ENCODE data around the gene LRRIQ4. TPM values are rescaled to one million over a fixed set of nuclear protein-coding genes. Genes with fewer than 3 reads are reported as not detected.

The LRRIQ4 gene
- total RNA-seq (not detected), polyA plus RNA-seq (not detected)
- long read RNA-seq, donor 1: 0 reads
- long read RNA-seq, donor 2: 0 reads
- long read RNA-seq, donor 3: 0 reads

GRCh38 chr3:169812332-169813235 is at the start of gene LRRIQ4, which contains the start of gene LRRC34:
TSS of gene LRRIQ4 (plus strand) at chr3:169812870. CDS start at chr3:169821922, 9,052 bp downstream.
TSS of gene LRRC34 (minus strand) at chr3:169812904. CDS start at chr3:169812548, 356 bp downstream.
- Histone ChIP-seq H3K4me1 (peaks cover 0 to 26% (median 7%) of the 10 kb centered on the region in 12 donors), H3K36me3 (no peaks in the 10 kb centered on the region), H3K4me3 (peak within 1 kb of the TSS; percentile 47 to 78 (median 66)), H3K9me3 (peaks cover 0 to 14% (median 0%) of the 10 kb centered on the region in 12 donors), H3K27me3 (no peaks in the 10 kb centered on the region), H3K27ac (peak within 1 kb of the TSS; percentile 39 to 86 (median 60))
- ATAC-seq (peak; percentile 70 to 95 (median 94)), DNase-seq (peak; percentile 58 to 87 (median 82))
- intact Hi-C loops (cut with DNase I): no loop called here
- TF ChIP-seq POLR2A (IDR thresholded peaks at IDR 0.05) (no peak), CTCF (IDR thresholded peaks at IDR 0.05) (no peak)
- 8 to 20% (median 11%) methylated on average over 24 to 56 of the region's 56 CpGs for WGBS, 4 donors

- peak overlapping the region; percentile 95 to 100 (median 98) for H3K27ac ChIP-seq
- H3K4me3 ChIP-seq: peak overlapping the region; percentile 72 to 95 (median 84)
Observed at GRCh38 chr3:169764312-169764881, 48.3 kb upstream of the LRRIQ4 start.

DNA sequence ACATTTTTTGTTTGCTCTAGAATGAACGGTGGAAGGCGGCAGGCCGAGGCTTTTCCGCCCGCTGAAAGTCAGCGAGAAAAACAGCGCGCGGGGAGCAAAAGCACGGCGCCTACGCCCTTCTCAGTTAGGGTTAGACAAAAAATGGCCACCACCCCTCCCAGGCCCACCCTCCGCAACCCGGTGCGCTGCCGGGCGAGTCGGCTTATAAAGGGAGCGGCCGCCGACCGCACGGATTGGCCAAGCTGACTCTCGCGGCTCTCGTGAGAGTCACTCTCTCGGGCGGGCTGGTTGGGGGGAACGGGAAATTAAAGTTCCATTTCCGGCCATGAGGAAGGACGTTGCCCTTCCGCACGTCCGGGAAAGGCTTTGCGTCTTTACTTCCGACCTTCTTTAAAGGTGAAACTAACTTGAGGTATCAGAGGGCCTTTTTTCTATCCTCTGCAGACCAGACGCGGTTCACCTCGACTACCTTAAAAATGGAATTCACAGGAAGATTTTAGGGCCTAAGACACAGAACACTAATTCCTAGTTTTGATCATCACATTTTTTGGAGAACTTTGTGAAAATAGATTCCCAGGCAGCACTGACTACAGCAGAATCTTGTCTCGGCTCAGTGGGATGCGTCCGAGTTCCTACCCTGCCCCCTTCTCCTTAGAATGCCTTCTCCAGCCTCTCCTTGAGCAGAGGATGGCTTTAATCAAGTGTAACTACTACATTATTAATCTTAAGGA is 47.6 kb upstream of the LRRIQ4 start, which contains the start of gene TERC:
TSS of gene TERC (minus strand) at position 179 of the 731 bp plus-strand sequence.
- WGBS, 4 donors: 6 to 8% (median 7%) methylated on average over 42 of the region's 42 CpGs
- ATAC-seq (peak; percentile 95 to 96 (median 96)), DNase-seq (peak; percentile 94 to 97 (median 95))
- Histone ChIP-seq H3K4me3 (peak within 1 kb of the TSS; percentile 72 to 95 (median 84)), H3K9me3 (peaks cover 0 to 11% (median 0%) of the 10 kb centered on the region in 12 donors), H3K27ac (peak within 1 kb of the TSS; percentile 95 to 100 (median 98)), H3K4me1 (peaks cover 0 to 12% (median 0%) of the 10 kb centered on the region in 12 donors), H3K36me3 (no peaks in the 10 kb centered on the region), H3K27me3 (no peaks in the 10 kb centered on the region)
- intact Hi-C loops (cut with DNase I): loop anchor here in 5 of 10 donors (5.0 to 10.0 kb wide), 6 partner anchors 200 to 620 kb away; partner anchors contain the start of genes SEC62 (in 3 of the 5) and SKIL (in 1 of the 5)
- TF ChIP-seq POLR2A (IDR thresholded peaks at IDR 0.05) (peak; percentile 96 to 98), CTCF (IDR thresholded peaks at IDR 0.05) (no peak)

More at GRCh38 chr3:169764312-169764881, 48.3 kb upstream of the LRRIQ4 start:
- ATAC-seq (peak; percentile 17 to 75 (median 60)), DNase-seq (peak; percentile 71 to 80 (median 75))
- Histone ChIP-seq H3K36me3 (no peaks in the 10 kb centered on the region), H3K4me1 (peaks cover 0 to 12% (median 0%) of the 10 kb centered on the region in 12 donors), H3K9me3 (peaks cover 0 to 11% (median 0%) of the 10 kb centered on the region in 12 donors), H3K27me3 (no peaks in the 10 kb centered on the region)
- peak in 1 of 12 donors; percentile 5 for TF ChIP-seq CTCF (IDR thresholded peaks at IDR 0.05)
- no peak for TF ChIP-seq POLR2A (IDR thresholded peaks at IDR 0.05)
- intact Hi-C loops (cut with DNase I): loop anchor here in 4 of 10 donors (5.0 to 10.0 kb wide), 5 partner anchors 200 to 620 kb away; partner anchors contain the start of genes SEC62 (in 3 of the 4) and SKIL (in 1 of the 4)
- 0 to 2% (median 1%) methylated on average over 21 to 46 of the region's 46 CpGs for WGBS, 4 donors
